Raji (cell line): ENCODE data around the gene FAM210B.

Experiments
- POLR2A ChIP-seq: IDR thresholded peaks from 2 replicates; pipeline ENCODE4 v1.6.1; 2011; ENCODE audit warnings: low read depth, low read length, control low read depth; ENCODE audit not compliant: insufficient read depth

The FAM210B gene

GRCh38 chr20:56406910-56407309 is 48.1 kb downstream of the FAM210B start:
- TF ChIP-seq POLR2A = no peak

GRCh38 chr20:56409521-56409920 is 50.7 kb downstream of the FAM210B start:
- TF ChIP-seq POLR2A = no peak

- no peak for TF ChIP-seq POLR2A
Observed at GRCh38 chr20:56409956-56410355, 51.2 kb downstream of the FAM210B start.

GRCh38 chr20:56411759-56412472 is 53.1 kb downstream of the FAM210B start, which contains the start of gene CASS4:
CASS4 (plus strand) TSS chr20:56412260; CDS start chr20:56412459, 199 bp downstream.
- TF ChIP-seq POLR2A = no peak

GRCh38 chr20:56412473-56412790 is 53.7 kb downstream of the FAM210B start:
- no peak for TF ChIP-seq POLR2A

- no peak for TF ChIP-seq POLR2A
Observed at GRCh38 chr20:56412949-56413348, 54.2 kb downstream of the FAM210B start.

- TF ChIP-seq POLR2A = no peak
Observed at GRCh38 chr20:56414842-56415765, 56.3 kb downstream of the FAM210B start.

- TF ChIP-seq POLR2A = no peak
Observed at GRCh38 chr20:56417402-56417801, 58.6 kb downstream of the FAM210B start.

GRCh38 chr20:56417911-56418310 is 59.1 kb downstream of the FAM210B start:
- TF ChIP-seq POLR2A = no peak
